ENCODE data around the gene HELQ. TPM values are rescaled to one million over a fixed set of nuclear protein-coding genes. Genes with fewer than 3 reads are reported as not detected.
A peak's percentile ranks its signal among the peaks of the same experiment; 100 is the strongest.
"Not testable (repeated sequence)": the region's sequence is repeated elsewhere in the genome, so short reads cannot be mapped to it uniquely, and the experiment has no call there.

HELQ gene
- total RNA-seq, 1 experiment from 2014 or later, result 18.1 TPM

GRCh38 chr4:83440148-83440814 lies 15.3 kb downstream of the HELQ start:
- no peak for DNase-seq (ENCODE audit: low read depth)

- DNase-seq (ENCODE audit: low read depth), result no peak
Measured at GRCh38 chr4:83438719-83439118, 16.9 kb downstream of the HELQ start.

GRCh38 chr4:83436680-83437079 lies 18.9 kb downstream of the HELQ start:
- no peak for DNase-seq (ENCODE audit: low read depth)

GRCh38 chr4:83431200-83431599 lies 24.4 kb downstream of the HELQ start:
- no peak for DNase-seq (ENCODE audit: low read depth)

GRCh38 chr4:83418211-83418610 lies 37.4 kb downstream of the HELQ start:
- DNase-seq (ENCODE audit: low read depth), result no peak

GRCh38 chr4:83417566-83417965 lies 38.1 kb downstream of the HELQ start:
- no peak for DNase-seq (ENCODE audit: low read depth)

- DNase-seq (ENCODE audit: low read depth), result peak; percentile 21
Measured at GRCh38 chr4:83413676-83414075, 41.9 kb downstream of the HELQ start.

GRCh38 chr4:83408908-83409307 lies 46.7 kb downstream of the HELQ start:
- no peak for DNase-seq (ENCODE audit: low read depth)

GRCh38 chr4:83405844-83406816 lies 49.5 kb downstream of the HELQ start:
- DNase-seq (ENCODE audit: low read depth), result no peak

GRCh38 chr4:83398158-83398557 lies 57.5 kb downstream of the HELQ start:
- DNase-seq (ENCODE audit: low read depth), result not testable (repeated sequence)

GRCh38 chr4:83393908-83394307 lies 61.7 kb downstream of the HELQ start:
- no peak for DNase-seq (ENCODE audit: low read depth)

GRCh38 chr4:83392562-83392961 lies 63.1 kb downstream of the HELQ start:
- peak; percentile 50 for DNase-seq (ENCODE audit: low read depth)

GRCh38 chr4:83390944-83391343 lies 64.7 kb downstream of the HELQ start:
- no peak for DNase-seq (ENCODE audit: low read depth)

- DNase-seq (ENCODE audit: low read depth), result no peak
Measured at GRCh38 chr4:83389756-83390505, 65.7 kb downstream of the HELQ start.

GRCh38 chr4:83389037-83389720 lies 66.4 kb downstream of the HELQ start:
- DNase-seq (ENCODE audit: low read depth), result no peak

GRCh38 chr4:83388313-83388676 lies 67.3 kb downstream of the HELQ start:
- no peak for DNase-seq (ENCODE audit: low read depth)

- no peak for DNase-seq (ENCODE audit: low read depth)
Measured at GRCh38 chr4:83387476-83388312, 67.9 kb downstream of the HELQ start.

- no peak for DNase-seq (ENCODE audit: low read depth)
Measured at GRCh38 chr4:83387012-83387411, 68.6 kb downstream of the HELQ start.

- no peak for DNase-seq (ENCODE audit: low read depth)
Measured at GRCh38 chr4:83382850-83383249, 72.8 kb downstream of the HELQ start.

- no peak for DNase-seq (ENCODE audit: low read depth)
Measured at GRCh38 chr4:83381173-83381572, 74.5 kb downstream of the HELQ start.

Measured in HT1080 (cell line).